ENCODE data around the gene DNAJC24.
"Not testable (repeated sequence)": the region's sequence is repeated elsewhere in the genome, so short reads cannot be mapped to it uniquely, and the experiment has no call there.

DNAJC24 gene, protein sequence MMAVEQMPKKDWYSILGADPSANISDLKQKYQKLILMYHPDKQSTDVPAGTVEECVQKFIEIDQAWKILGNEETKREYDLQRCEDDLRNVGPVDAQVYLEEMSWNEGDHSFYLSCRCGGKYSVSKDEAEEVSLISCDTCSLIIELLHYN

DNA sequence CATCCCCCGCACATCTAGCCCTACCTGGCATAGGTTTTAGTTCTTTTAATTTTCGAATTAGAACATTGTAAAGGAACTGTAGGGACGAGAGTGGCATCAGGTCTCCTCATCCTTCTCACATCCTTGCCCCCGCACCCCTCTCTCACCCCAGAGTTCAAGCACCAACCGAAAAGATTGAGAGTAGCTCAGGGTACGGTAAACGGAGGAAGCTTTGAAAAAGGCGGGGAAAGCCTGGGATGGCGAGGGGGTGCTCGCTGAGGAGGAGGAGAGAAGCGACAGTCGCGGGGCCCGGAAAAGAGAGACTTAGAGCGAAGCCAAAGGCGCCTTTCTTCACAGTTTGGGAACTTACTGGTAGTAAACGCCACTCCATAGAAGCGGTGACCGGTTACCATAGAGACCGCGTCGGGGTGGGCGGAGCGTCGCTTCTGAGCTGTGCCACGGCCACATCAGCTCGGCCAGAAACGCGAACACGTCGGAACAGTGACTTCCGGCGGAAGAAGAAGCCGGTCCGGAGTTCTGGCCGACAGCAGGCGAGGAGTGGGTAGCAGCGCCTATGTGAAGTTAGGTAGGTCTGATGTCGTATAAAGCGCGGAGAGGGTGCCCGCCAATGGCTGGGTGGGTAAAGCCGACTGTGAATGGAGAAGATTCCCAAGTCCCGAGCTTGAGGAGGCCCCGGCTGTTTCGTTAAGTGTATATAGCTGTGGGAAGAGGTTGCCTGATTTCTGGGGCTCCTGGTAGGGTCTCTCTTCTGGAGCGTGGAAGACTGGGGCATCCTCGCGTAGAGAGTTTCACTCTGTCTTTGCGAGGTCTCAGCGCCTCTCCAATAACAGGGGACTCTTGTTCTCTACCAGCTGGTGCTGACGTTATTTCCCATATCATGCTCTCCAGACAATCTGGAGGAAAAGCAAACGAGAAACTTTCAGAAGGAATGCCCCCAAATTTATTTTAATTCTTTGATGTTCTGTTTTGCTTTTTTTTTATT, at the start of gene DNAJC24, which contains the start of gene DCDC1:
TSS of gene DNAJC24 (plus strand) at position 513 of the 982 bp plus-strand sequence. CDS start 889 bp downstream, outside the sequence.
TSS of gene DCDC1 (minus strand) at position 392 of the 982 bp plus-strand sequence. CDS start 41,459 bp downstream, outside the sequence.
- DNase-seq = peak; percentile 91

- not testable (repeated sequence) for DNase-seq
Observed at GRCh38 chr11:31321494-31321893, 48.2 kb upstream of the DNAJC24 start.

GRCh38 chr11:31323145-31323544, 46.5 kb upstream of the DNAJC24 start:
- no peak for DNase-seq

GRCh38 chr11:31325160-31325559, 44.5 kb upstream of the DNAJC24 start:
- DNase-seq = no peak

DNA sequence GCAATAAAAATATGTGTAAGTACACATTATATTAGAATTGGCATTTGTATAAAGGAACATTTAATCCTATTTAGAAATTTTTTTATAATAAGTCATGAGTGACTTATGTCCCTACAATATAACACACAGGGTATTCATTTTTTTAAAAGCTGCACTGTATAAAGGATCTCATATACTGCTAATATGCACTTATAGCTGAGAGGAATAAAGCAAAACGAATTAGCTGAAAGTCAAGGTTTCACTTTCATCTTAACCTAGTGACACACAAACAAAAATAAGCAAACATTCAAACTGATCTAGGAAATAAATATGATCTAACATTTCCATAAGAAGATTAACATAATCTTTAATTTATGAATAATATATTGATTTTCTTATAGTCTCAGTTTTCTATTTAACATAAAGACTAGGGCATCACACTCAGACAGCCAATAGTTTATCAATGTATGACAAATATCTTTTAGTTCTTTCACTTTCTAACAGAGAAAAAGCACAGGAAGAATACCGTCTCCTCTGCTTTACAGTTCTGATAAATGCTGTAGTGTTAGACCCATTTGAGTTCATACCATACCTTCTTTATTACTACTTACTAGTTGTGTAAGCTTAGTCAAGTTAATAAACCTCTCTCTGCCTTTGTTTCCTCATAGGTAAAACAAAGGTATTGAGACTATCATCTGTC, 43.1 kb upstream of the DNAJC24 start:
- DNase-seq = no peak

GRCh38 chr11:31327417-31327816, 42.2 kb upstream of the DNAJC24 start:
- DNase-seq = no peak

- DNase-seq = no peak
Observed at GRCh38 chr11:31328697-31329096, 41.0 kb upstream of the DNAJC24 start.

- DNase-seq = no peak
Observed at GRCh38 chr11:31337806-31338205, 31.9 kb upstream of the DNAJC24 start.

GRCh38 chr11:31340903-31341572, 28.6 kb upstream of the DNAJC24 start:
- no peak for DNase-seq

GRCh38 chr11:31351168-31351567, 18.5 kb upstream of the DNAJC24 start:
- DNase-seq = no peak

- peak; percentile 61 for DNase-seq
Observed at GRCh38 chr11:31355131-31355530, 14.5 kb upstream of the DNAJC24 start.

DNA sequence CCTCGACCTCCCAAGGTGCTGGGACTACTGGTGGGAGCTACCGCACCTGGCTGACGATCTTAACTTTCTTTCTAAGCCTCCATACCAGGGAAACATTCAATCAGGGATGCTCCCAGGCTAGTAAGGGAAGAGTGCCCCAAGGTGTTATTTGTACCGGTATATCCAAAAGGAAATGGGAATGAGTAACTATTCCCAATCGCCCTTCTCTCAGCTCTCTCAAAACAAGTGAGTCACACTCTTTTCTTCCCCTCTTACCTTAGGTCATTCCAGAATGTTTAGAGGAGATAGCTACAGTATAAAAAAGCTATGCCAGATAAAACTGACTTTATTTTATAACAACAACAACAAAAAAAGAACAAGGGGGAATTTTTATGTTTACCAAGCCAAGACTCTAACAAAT, 13.8 kb upstream of the DNAJC24 start:
- no peak for DNase-seq

GRCh38 chr11:31361743-31362142, 7.9 kb upstream of the DNAJC24 start:
- DNase-seq = no peak

DNA sequence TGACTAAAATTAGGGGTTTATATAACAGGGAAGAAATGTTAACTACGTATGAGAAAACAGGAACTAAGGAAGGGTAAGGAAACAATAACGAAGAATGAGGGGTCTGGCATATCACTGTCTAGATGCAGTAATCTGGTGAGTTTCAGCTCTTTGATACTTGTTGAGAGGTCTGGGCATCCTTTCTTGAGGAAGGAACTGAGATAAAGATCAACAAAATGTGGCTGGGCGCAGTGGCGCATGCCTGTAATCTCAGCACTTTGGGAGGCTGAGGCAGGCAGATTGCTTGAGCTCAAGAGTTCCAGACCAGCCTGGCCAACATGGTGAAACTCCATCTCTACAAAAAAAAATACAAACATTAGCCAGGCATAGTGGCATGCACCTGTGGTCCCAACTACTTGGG, 2.9 kb upstream of the DNAJC24 start:
- no peak for DNase-seq

GRCh38 chr11:31375879-31376278, 6.2 kb downstream of the DNAJC24 start:
- no peak for DNase-seq

DNA sequence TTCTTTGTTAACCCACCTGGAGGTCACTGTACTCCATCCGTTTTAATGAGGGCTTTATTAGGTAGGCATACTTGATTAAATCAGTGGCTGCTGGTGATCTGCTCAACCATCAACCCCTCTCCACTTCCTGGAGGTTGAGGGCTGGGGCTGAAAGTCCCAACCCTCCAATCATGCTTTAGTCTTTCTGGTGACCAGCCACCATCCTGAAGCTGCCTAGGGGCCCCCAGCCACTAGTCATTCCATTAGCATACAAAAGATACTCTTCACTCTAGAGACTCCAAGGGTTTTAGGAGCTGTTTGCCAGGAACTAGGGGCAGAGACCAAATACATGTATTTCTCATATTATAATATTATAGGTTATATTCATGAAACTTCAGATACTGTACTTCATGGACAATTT, 13.5 kb downstream of the DNAJC24 start:
- no peak for DNase-seq

GRCh38 chr11:31387379-31387778, 17.7 kb downstream of the DNAJC24 start:
- DNase-seq = no peak

GRCh38 chr11:31397239-31397834, 27.7 kb downstream of the DNAJC24 start:
- peak; percentile 10 for DNase-seq

- DNase-seq = no peak
Observed at GRCh38 chr11:31404614-31405013, 35.0 kb downstream of the DNAJC24 start.

DNA sequence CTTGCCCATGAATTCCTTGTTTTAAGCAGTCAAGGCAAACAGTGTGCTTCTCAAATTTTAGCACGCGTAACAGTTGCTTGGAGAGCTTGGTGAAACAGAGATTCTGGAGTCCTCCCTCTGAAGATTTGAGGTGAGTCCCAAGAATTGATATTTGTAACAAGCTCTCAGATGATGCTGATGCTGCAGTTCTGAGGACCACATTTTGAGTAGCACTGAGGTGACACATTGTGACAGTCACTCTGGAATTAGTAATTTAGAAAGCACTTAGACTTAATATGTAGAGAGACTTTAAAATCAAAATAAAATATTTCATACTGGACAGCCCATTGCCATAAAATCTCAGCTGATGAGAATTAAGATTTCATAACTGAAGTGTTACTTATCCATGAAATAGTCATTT, 38.5 kb downstream of the DNAJC24 start:
- no peak for DNase-seq

GRCh38 chr11:31412946-31413345, 43.3 kb downstream of the DNAJC24 start:
- no peak for DNase-seq

GRCh38 chr11:31414338-31414737, 44.7 kb downstream of the DNAJC24 start:
- no peak for DNase-seq
